ENCODE data around the gene NOP14.
"Not testable (repeated sequence)": the region's sequence is repeated elsewhere in the genome, so short reads cannot be mapped to it uniquely, and the experiment has no call there.

The NOP14 gene

GRCh38 chr4:2961421-2961810 lies 1.8 kb downstream of the NOP14 start:
- DNase-seq = no peak

GRCh38 chr4:2960450-2960849 lies 2.8 kb downstream of the NOP14 start:
- DNase-seq = not testable (repeated sequence)

GRCh38 chr4:2958446-2958845 lies 4.8 kb downstream of the NOP14 start:
- no peak for DNase-seq

GRCh38 chr4:2955186-2956044 lies 7.8 kb downstream of the NOP14 start:
- not testable (repeated sequence) for DNase-seq

GRCh38 chr4:2954358-2955185 lies 8.6 kb downstream of the NOP14 start:
- DNase-seq = no peak

GRCh38 chr4:2953496-2953895 lies 9.7 kb downstream of the NOP14 start:
- no peak for DNase-seq

- no peak for DNase-seq
These were observed 12.8 kb downstream of the NOP14 start for GRCh38 chr4:2950221-2950989.

GRCh38 chr4:2949782-2950125 lies 13.5 kb downstream of the NOP14 start:
- no peak for DNase-seq

- DNase-seq = no peak
These were observed 14.1 kb downstream of the NOP14 start for GRCh38 chr4:2948895-2949781.

- no peak for DNase-seq
These were observed 15.3 kb downstream of the NOP14 start for GRCh38 chr4:2947926-2948325.

- no peak for DNase-seq
These were observed 16.2 kb downstream of the NOP14 start for GRCh38 chr4:2946812-2947600.

- DNase-seq = not testable (repeated sequence)
These were observed 17.3 kb downstream of the NOP14 start for GRCh38 chr4:2945619-2946604.

GRCh38 chr4:2944586-2945526 lies 18.4 kb downstream of the NOP14 start:
- no peak for DNase-seq

- DNase-seq = no peak
These were observed 19.1 kb downstream of the NOP14 start for GRCh38 chr4:2944091-2944482.

GRCh38 chr4:2943364-2944090 lies 19.7 kb downstream of the NOP14 start:
- no peak for DNase-seq

- DNase-seq = no peak
These were observed 20.5 kb downstream of the NOP14 start for GRCh38 chr4:2942532-2943363.

- no peak for DNase-seq
These were observed 21.1 kb downstream of the NOP14 start for GRCh38 chr4:2942037-2942531.

Measured in activated CD8-positive, alpha-beta memory T cell treated with anti-CD3 and anti-CD28 coated beads, Interleukin-2, amount 50 U/mL, for 4 hours (primary cell).